Memory B cell (primary cell): Measurements from ENCODE around the gene RANBP2.

Source experiments
- ATAC-seq: fragments of 150-1000 bp; cut with Tn5 transposase; 2 replicates; pipeline ENCODE4 v1.10.0; 2021; ENCODE audit warnings: low read depth, mild to moderate bottlenecking, moderate library complexity
- DNase-seq, 2 donors: peaks; one replicate each; pipeline ENCODE4 v3.0.0; 2022; ENCODE audit warnings: low spot score in 2 of 2
- H3K27ac Mint-ChIP-seq: one replicate; pipeline ENCODE4 v1.8.0; 2022; ENCODE audit warnings: mild to moderate bottlenecking, moderate library complexity, mixed read lengths
- H3K27me3 Mint-ChIP-seq: one replicate; pipeline ENCODE4 v1.8.0; 2022; ENCODE audit warnings: mixed read lengths
- H3K36me3 Mint-ChIP-seq: one replicate; pipeline ENCODE4 v1.8.0; 2022; ENCODE audit warnings: mild to moderate bottlenecking, mixed read lengths
- H3K4me1 Mint-ChIP-seq: one replicate; pipeline ENCODE4 v1.8.0; 2022; ENCODE audit warnings: mixed read lengths
- H3K4me3 Mint-ChIP-seq: one replicate; pipeline ENCODE4 v1.8.0; 2022; ENCODE audit warnings: mild to moderate bottlenecking, moderate library complexity, mixed read lengths
- H3K9me3 Mint-ChIP-seq: one replicate; pipeline ENCODE4 v1.8.0; 2022; ENCODE audit warnings: mixed read lengths

RANBP2 gene

DNA sequence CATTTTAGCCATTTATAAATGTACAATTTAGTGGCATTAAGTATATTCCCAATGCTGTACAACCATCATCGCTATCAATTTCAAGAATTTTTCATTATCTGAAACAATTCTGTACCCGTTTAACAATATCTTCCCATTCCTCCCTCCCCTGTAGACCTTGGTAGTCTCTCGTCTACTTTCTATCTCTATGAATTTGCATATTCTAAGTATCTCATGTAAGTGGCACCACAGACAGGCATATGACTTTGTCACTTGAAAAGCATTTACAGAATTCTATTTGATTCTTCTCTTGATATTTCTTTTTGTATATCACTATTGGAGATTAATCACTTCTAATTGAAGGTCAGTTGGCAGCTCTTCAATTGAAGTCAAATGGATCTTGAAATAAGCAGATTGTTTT is 115.3 kb downstream of the RANBP2 start:
- Mint-ChIP-seq H3K27ac (no peak overlapping the region), H3K4me3 (no peak overlapping the region), H3K9me3 (peaks cover 2% of the 10 kb centered on the region), H3K36me3 (peaks cover 17% of the 10 kb centered on the region), H3K4me1 (peaks cover 8% of the 10 kb centered on the region), H3K27me3 (no peaks in the 10 kb centered on the region)
- no peak for DNase-seq
- no peak for ATAC-seq

GRCh38 chr2:108835040-108835439 is 115.8 kb downstream of the RANBP2 start:
- DNase-seq = no peak
- H3K27me3 Mint-ChIP-seq = no peaks in the 10 kb centered on the region
- peaks cover 5% of the 10 kb centered on the region for H3K9me3 Mint-ChIP-seq
- H3K4me1 Mint-ChIP-seq = peaks cover 8% of the 10 kb centered on the region
- no peak overlapping the region for H3K4me3 Mint-ChIP-seq
- H3K36me3 Mint-ChIP-seq = peaks cover 18% of the 10 kb centered on the region
- no peak overlapping the region for H3K27ac Mint-ChIP-seq
- ATAC-seq = no peak
